ENCODE results near the gene ENTPD6.

The ENTPD6 gene

DNA sequence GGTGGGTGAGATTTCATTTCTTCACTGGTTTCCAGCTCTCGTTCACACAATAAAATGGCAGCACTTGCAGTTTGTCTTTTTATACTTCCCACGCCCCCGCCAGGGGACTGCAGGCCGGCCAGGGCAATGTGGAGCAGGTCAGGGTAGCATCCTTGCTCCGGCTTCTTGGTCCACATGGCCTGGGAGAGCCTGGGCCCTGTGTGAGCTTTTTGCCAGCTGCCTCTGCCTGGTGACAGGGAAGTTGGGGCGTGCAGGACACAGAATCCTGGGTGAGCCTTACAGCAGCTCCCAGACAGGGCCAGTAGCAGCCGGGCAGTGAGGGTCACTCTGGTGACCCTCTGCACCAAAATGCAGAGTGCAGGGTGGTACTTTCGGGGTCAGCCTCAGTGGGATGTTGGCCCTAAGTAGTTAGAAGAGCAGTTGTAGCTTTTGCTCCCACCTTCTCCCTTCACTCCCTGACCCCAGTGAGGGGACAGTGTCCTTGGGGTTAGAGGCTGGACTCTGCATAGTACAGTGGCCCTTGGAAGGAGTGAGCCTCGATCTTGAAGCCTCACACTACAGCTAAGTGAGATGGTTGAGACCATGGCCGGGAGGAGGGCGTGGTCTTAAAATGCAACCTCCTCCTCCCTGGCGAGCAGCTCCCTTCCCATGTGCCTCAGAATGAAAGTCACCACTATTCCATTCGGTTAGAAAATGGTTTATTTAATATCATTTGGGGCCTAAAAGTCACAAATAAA is 76.1 kb downstream of the ENTPD6 start:
- H4K20me1 ChIP-seq (ENCODE audit: control insufficient read depth, insufficient read depth, low read depth, low read length): peaks cover 6% of the 10 kb centered on the region; the same call in 1 of the 2 replicates
- H3F3A ChIP-seq (ENCODE audit: control insufficient read depth, insufficient read depth): no peaks in the 10 kb centered on the region
- no peak overlapping the region for H3K27ac ChIP-seq (ENCODE audit: low read depth, low read length)
- no peak for TF ChIP-seq EZH2phosphoT487 (IDR thresholded peaks at IDR 0.05; ENCODE audit: borderline replicate concordance, low read length)
- TF ChIP-seq, protein P1, sequence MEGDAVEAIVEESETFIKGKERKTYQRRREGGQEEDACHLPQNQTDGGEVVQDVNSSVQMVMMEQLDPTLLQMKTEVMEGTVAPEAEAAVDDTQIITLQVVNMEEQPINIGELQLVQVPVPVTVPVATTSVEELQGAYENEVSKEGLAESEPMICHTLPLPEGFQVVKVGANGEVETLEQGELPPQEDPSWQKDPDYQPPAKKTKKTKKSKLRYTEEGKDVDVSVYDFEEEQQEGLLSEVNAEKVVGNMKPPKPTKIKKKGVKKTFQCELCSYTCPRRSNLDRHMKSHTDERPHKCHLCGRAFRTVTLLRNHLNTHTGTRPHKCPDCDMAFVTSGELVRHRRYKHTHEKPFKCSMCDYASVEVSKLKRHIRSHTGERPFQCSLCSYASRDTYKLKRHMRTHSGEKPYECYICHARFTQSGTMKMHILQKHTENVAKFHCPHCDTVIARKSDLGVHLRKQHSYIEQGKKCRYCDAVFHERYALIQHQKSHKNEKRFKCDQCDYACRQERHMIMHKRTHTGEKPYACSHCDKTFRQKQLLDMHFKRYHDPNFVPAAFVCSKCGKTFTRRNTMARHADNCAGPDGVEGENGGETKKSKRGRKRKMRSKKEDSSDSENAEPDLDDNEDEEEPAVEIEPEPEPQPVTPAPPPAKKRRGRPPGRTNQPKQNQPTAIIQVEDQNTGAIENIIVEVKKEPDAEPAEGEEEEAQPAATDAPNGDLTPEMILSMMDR (IDR thresholded peaks at IDR 0.05; ENCODE audit: low read depth, low read length, poor library complexity, severe bottlenecking): no peak
- H3K9me2 ChIP-seq (replicated peaks; ENCODE audit: control insufficient read depth, low read length): no peaks in the 10 kb centered on the region
- no peaks in the 10 kb centered on the region for H3K27me3 ChIP-seq (ENCODE audit: control insufficient read depth, low read length)
- H3K4me1 ChIP-seq (ENCODE audit: control insufficient read depth, low read length): no peaks in the 10 kb centered on the region
- H3K4me2 ChIP-seq (ENCODE audit: low read length): no peak overlapping the region
- peaks cover 12% of the 10 kb centered on the region; the same call in 1 of the 2 replicates for H3K36me3 ChIP-seq (ENCODE audit: control insufficient read depth, low read length)
- H3K9me3 ChIP-seq (ENCODE audit: control insufficient read depth, insufficient read depth, low read length): no peaks in the 10 kb centered on the region
- H3K4me3 ChIP-seq (ENCODE audit: low read length): no peak overlapping the region
- no peaks in the 10 kb centered on the region for H3K79me2 ChIP-seq (ENCODE audit: control insufficient read depth, low read length)

DNA sequence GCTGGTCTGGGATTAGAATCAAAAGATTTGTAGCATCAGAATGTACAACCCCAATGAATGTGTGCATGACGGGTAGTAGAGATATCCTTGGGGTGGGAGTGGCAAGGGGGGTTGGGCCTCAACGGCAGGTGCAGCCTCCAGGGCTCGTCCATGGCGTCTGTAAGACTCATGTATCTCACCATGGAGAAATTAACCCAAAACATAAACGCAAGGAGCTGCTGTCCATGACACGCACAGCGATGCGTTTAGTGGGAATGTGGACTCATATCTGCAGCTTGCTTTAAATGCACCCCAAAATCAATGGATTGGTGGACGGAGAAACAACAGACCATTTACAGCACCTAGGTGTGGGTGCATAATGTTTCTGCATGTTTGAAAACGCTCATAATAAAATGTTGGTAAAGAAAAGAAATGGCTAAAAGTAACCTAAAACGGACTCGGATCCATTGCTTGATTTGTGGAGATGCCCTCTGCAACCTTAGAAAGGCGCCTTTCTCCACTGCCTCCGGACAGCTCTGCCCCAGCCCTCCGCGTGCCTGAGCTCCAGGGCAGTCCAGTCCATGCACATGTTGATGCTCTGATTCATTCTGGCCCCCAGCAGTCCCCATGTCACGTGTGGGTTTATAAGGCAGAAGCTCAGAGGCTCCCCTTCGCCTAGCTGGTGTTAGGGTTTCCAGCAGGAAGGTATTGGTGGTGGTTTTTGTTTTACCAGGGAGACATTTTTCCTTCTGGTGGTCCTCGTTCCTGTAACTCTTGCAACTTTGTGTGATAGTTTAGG is 76.9 kb downstream of the ENTPD6 start:
- no peaks in the 10 kb centered on the region for H3F3A ChIP-seq (ENCODE audit: control insufficient read depth, insufficient read depth)
- TF ChIP-seq, protein P1 (IDR thresholded peaks at IDR 0.05; ENCODE audit: low read depth, low read length, poor library complexity, severe bottlenecking): no peak
- no peak for TF ChIP-seq EZH2phosphoT487 (IDR thresholded peaks at IDR 0.05; ENCODE audit: borderline replicate concordance, low read length)
- no peak overlapping the region for H3K27ac ChIP-seq (ENCODE audit: low read depth, low read length)
- peaks cover 12% of the 10 kb centered on the region; the same call in 1 of the 2 replicates for H3K36me3 ChIP-seq (ENCODE audit: control insufficient read depth, low read length)
- H4K20me1 ChIP-seq (ENCODE audit: control insufficient read depth, insufficient read depth, low read depth, low read length): peaks cover 6% of the 10 kb centered on the region; the same call in 1 of the 2 replicates
- H3K9me2 ChIP-seq (replicated peaks; ENCODE audit: control insufficient read depth, low read length): no peaks in the 10 kb centered on the region
- H3K27me3 ChIP-seq (ENCODE audit: control insufficient read depth, low read length): no peaks in the 10 kb centered on the region
- no peaks in the 10 kb centered on the region for H3K79me2 ChIP-seq (ENCODE audit: control insufficient read depth, low read length)
- H3K4me3 ChIP-seq (ENCODE audit: low read length): no peak overlapping the region
- no peaks in the 10 kb centered on the region for H3K4me1 ChIP-seq (ENCODE audit: control insufficient read depth, low read length)
- no peaks in the 10 kb centered on the region for H3K9me3 ChIP-seq (ENCODE audit: control insufficient read depth, insufficient read depth, low read length)
- H3K4me2 ChIP-seq (ENCODE audit: low read length): no peak overlapping the region

DNA sequence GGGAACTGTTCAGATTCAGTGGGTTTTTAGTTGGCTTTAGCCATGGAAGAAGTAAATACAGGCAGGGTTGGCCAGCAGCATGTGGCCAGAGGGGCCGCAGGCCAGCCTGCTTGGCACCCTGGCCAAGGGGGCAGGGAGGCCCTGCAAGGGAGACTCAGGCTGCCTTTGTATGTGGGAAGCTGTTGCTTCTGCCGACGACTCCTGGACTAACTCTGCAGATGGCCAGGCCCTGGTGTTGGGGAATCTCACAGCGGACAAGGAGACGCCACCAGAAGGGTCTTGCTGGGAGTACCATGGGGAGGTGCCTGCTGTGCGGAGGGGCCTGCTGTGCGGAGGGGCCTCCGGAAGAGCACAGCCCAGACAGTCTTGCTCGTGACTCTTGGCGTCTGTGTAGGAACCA is 77.5 kb downstream of the ENTPD6 start:
- Histone ChIP-seq H3F3A (ENCODE audit: control insufficient read depth, insufficient read depth) (no peaks in the 10 kb centered on the region), H3K27ac (ENCODE audit: low read depth, low read length) (no peak overlapping the region), H3K9me3 (ENCODE audit: control insufficient read depth, insufficient read depth, low read length) (no peaks in the 10 kb centered on the region), H3K36me3 (ENCODE audit: control insufficient read depth, low read length) (peaks cover 12% of the 10 kb centered on the region; the same call in 1 of the 2 replicates), H3K4me2 (ENCODE audit: low read length) (no peak overlapping the region), H3K4me3 (ENCODE audit: low read length) (no peak overlapping the region), H3K27me3 (ENCODE audit: control insufficient read depth, low read length) (no peaks in the 10 kb centered on the region), H3K9me2 (replicated peaks; ENCODE audit: control insufficient read depth, low read length) (no peaks in the 10 kb centered on the region), H3K4me1 (ENCODE audit: control insufficient read depth, low read length) (no peaks in the 10 kb centered on the region), H4K20me1 (ENCODE audit: control insufficient read depth, insufficient read depth, low read depth, low read length) (peaks cover 6% of the 10 kb centered on the region; the same call in 1 of the 2 replicates), H3K79me2 (ENCODE audit: control insufficient read depth, low read length) (no peaks in the 10 kb centered on the region)
- TF ChIP-seq, protein P1 (IDR thresholded peaks at IDR 0.05; ENCODE audit: low read depth, low read length, poor library complexity, severe bottlenecking): no peak
- no peak for TF ChIP-seq EZH2phosphoT487 (IDR thresholded peaks at IDR 0.05; ENCODE audit: borderline replicate concordance, low read length)

Measured in DOHH2 (cell line).